ENCODE results near the gene CLRN3.

GRCh38 chr10:127874671-127875448 is 17.9 kb downstream of the CLRN3 start:
- TF ChIP-seq POLR2A (IDR thresholded peaks at IDR 0.05) (no peak), CTCF (IDR thresholded peaks at IDR 0.05) (no peak), EP300 (IDR thresholded peaks at IDR 0.05; ENCODE audit: low read depth) (no peak)
